GM12878 (cell line): ENCODE measurements around the gene NHS. TPM values are rescaled to one million over a fixed set of nuclear protein-coding genes. Genes with fewer than 3 reads are reported as not detected.

ENCODE experiments used
- ATAC-seq: fragments of 200-7000 bp; cut with Tn5 transposase; 3 replicates; pipeline ENCODE4 v1.9.1; 2020; ENCODE audit warnings: mild to moderate bottlenecking, moderate library complexity
- BruUV-seq: library from RNA; stranded (reverse); fragments of 400-500 nt; replicated peaks from 2 replicates; lab custom pipeline; 2021; lab: Mats Ljungman, UMichigan
- CTCF ChIA-PET: fragments of 300-600 bp; sonication (Branson Sonifier 250); formaldehyde crosslinking; extraction: SDS; loops from one replicate; lab custom pipeline; 2021; ENCODE audit warnings: inconsistent platforms; lab: Yijun Ruan, JAX
- POLR2A ChIA-PET: fragments of 350-600 bp; formaldehyde crosslinking; extraction: SDS; loops from one replicate; lab custom pipeline; 2021; ENCODE audit warnings: inconsistent platforms; lab: Charles Lee
- RAD21 ChIA-PET: fragments of 300-600 bp; sonication (Branson Sonifier 250); formaldehyde crosslinking; loops from one replicate; lab custom pipeline; 2023; ENCODE audit warnings: antibody characterized with exemption; ENCODE audit not compliant: unreplicated experiment; lab: Charles Lee
- SMC1A ChIA-PET: fragments of 300-600 bp; sonication (Branson Sonifier 250); formaldehyde crosslinking; loops from one replicate; lab custom pipeline; 2023; ENCODE audit not compliant: unreplicated experiment, uncharacterized antibody; lab: Charles Lee
- DNase-seq: peaks from one replicate; pipeline ENCODE4 v3.0.0-alpha.2; 2011; ENCODE audit warnings: low read depth, low spot score
- FAIRE-seq: peaks from 3 replicates; lab custom pipeline; 2011; peaks lifted over from hg19 to GRCh38; lab: Jason Lieb, UNC
- H2AFZ ChIP-seq: 2 replicates; pipeline ENCODE4 v1.6.0; 2011; ENCODE audit warnings: low read depth, low read length, control low read depth; ENCODE audit not compliant: control insufficient read depth
- H3K27ac ChIP-seq: 2 replicates; pipeline ENCODE4 v1.5.1; 2011; ENCODE audit warnings: control low read depth; ENCODE audit not compliant: control insufficient read depth, insufficient read depth
- H3K27me3 ChIP-seq, 2 experiments: replicated peaks in 1 of 2; 2 replicates each; pipeline versions ENCODE4 v1.6.0 to v1.6.1; 2011; ENCODE audit warnings: low read length in 1 of 2; ENCODE audit not compliant: control insufficient read depth in 2 of 2, insufficient read depth in 2 of 2
- H3K36me3 ChIP-seq, 2 experiments: 2 replicates each; pipeline ENCODE4 v1.5.1; 2011; ENCODE audit warnings: low read length in 1 of 2; ENCODE audit not compliant: control insufficient read depth in 2 of 2, insufficient read depth in 2 of 2
- H3K4me1 ChIP-seq: 2 replicates; pipeline ENCODE4 v1.6.1; 2011; ENCODE audit warnings: mild to moderate bottlenecking, low read length, moderate library complexity, mixed read lengths; ENCODE audit not compliant: control insufficient read depth, insufficient read depth
- H3K4me2 ChIP-seq: 2 replicates; pipeline ENCODE4 v1.6.0; 2011; ENCODE audit warnings: control low read depth; ENCODE audit not compliant: control insufficient read depth, insufficient read depth
- H3K4me3 ChIP-seq: fragments of 200-600 bp; sonication (generic); 2 replicates; pipeline ENCODE4 v1.5.1; 2016
- H3K79me2 ChIP-seq: 2 replicates; pipeline ENCODE4 v1.6.0; 2011; ENCODE audit warnings: low read length; ENCODE audit not compliant: control insufficient read depth, insufficient read depth
- H3K9ac ChIP-seq: 2 replicates; pipeline ENCODE4 v1.8.0; 2011; ENCODE audit warnings: low read length, control low read depth, mixed read lengths; ENCODE audit not compliant: control insufficient read depth, insufficient read depth
- H3K9me3 ChIP-seq: replicated peaks from 3 replicates; pipeline ENCODE4 v1.5.1; 2011; ENCODE audit warnings: mild to moderate bottlenecking, low read length; ENCODE audit not compliant: control insufficient read depth, insufficient read depth
- H4K20me1 ChIP-seq: 2 replicates; pipeline ENCODE4 v1.6.0; 2011; ENCODE audit not compliant: control insufficient read depth, insufficient read depth
- ASH2L ChIP-seq: fragments of 300-600, 200-600 bp; sonication (generic); IDR thresholded peaks from 2 replicates; pipeline ENCODE4 v1.6.1; 2017; ENCODE audit warnings: low read depth, mild to moderate bottlenecking, borderline replicate concordance
- FOS ChIP-seq: IDR thresholded peaks from 3 replicates; pipeline ENCODE4 v1.6.1; 2011; ENCODE audit warnings: borderline replicate concordance; ENCODE audit not compliant: insufficient read length; ENCODE audit errors: extremely low read depth
- HDAC2 ChIP-seq: fragments of 200-600 bp; sonication (generic); IDR thresholded peaks from 2 replicates; pipeline ENCODE4 v1.6.1; 2017
- MTA3 ChIP-seq: IDR thresholded peaks from 2 replicates; pipeline ENCODE4 v1.6.1; 2012; ENCODE audit warnings: low read length, inconsistent platforms, borderline replicate concordance
- RFX5 ChIP-seq: IDR thresholded peaks from 2 replicates; pipeline ENCODE4 v1.6.1; 2011; ENCODE audit warnings: low read depth, low read length, improper control_type of control experiment
- SRF ChIP-seq, 2 experiments: IDR thresholded peaks; 2 replicates each; pipeline ENCODE4 v1.6.1; 2011; ENCODE audit warnings: low read depth in 2 of 2, low read length in 2 of 2, mild to moderate bottlenecking in 1 of 2, moderate library complexity in 1 of 2
- ZNF384 ChIP-seq: IDR thresholded peaks from 2 replicates; pipeline ENCODE4 v1.6.1; 2012; ENCODE audit warnings: low read depth, mild to moderate bottlenecking, low read length, improper control_type of control experiment, borderline replicate concordance
- WGBS: methylation state at CpG from one replicate; pipeline ENCODE4 v1.1.6; 2016; ENCODE audit warnings: low lambda C conversion rate; ENCODE audit not compliant: insufficient replicate concordance, insufficient coverage; ENCODE audit errors: missing lambda C conversion rate; 5-methylcytosine and 5-hydroxymethylcytosine counted together
- in situ Hi-C: fragments of 300-500 bp; cut with MboI; formaldehyde crosslinking; loops from 9 replicates; pipeline ENCODE4 v1.14.3; 2018; ENCODE audit warnings: mixed read lengths
- intact Hi-C: fragments of 100-400 bp; cut with micrococcal nuclease; formaldehyde crosslinking; loops from one replicate; pipeline ENCODE4 v1.14.2; 2022; ENCODE audit not compliant: unreplicated experiment
- polyA plus RNA-seq, 11 experiments: library from polyadenylated mRNA; depleted of rRNA in 4 of 11; unstranded in 6 of 11; stranded (reverse) in 5 of 11; fragments of >200 nt; fragmentation: Nextera tagmentation in 4 of 11; fragmentation: Illumina TruSeq in 1 of 11; extraction: Ambion mirVana in 4 of 11; extraction: Trizol in 1 of 11; gene quantifications; 1 replicate in 1 of 11; 2 replicates in 10 of 11; pipeline versions ENCODE4 v1.2.1 to v1.2.3, GENCODE V29; 2011 to 2016; ENCODE audit warnings: inconsistent platforms in 2 of 11, missing spikeins in 2 of 11, low read depth in 1 of 11
- total RNA-seq, 4 experiments: library from RNA; depleted of rRNA in 3 of 4; stranded (reverse); fragments of >200 nt in 3 of 4; fragmentation: Illumina TruSeq in 1 of 4; extraction: Trizol in 1 of 4; gene quantifications; 2 replicates each; pipeline versions ENCODE4 v1.2.1 to v1.2.3, GENCODE V29; 2013 to 2021

The NHS gene
- total and polyA plus RNA-seq, 10 of the 15 experiments (the other 5 are each of a cell fraction or from before 2014, with no cell fraction given): under 0.01 to 0.07 (median 0.03) TPM; not detected in 7

DNA sequence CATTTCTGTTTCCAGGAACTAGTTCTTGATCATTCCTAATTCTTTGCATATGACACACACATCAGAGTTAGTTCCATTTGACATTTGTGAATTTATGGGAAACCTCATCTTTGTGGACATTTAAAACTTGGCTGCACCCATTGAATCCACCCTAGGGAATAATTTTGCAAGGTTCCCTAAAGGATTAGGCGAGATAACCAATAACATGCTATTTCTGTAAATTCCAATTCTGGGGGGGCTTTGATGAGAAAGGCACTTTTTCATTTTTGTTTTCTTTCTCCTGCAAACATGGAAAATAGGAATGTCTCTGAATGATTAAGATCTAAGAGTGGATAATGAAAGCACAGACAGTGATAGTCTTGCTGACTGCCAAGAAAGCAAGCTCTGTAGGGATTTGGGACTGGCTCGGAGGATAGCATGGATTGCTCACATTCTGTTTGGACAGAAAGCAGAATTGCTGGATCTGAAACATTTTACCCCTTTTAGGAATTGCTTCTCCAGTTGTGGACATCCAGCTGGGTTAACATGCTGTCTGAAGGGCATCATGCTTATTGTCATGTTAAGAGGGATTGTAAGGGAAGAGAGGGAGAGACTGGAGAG, 145.1 kb downstream of the NHS start:
- Histone ChIP-seq H3K9ac (no peak overlapping the region), H2AFZ (no peak overlapping the region), H3K27ac (no peak overlapping the region), H4K20me1 (no peaks in the 10 kb centered on the region), H3K36me3 (no peaks in the 10 kb centered on the region), H3K4me2 (no peak overlapping the region), H3K9me3 (no peaks in the 10 kb centered on the region), H3K79me2 (no peaks in the 10 kb centered on the region), H3K27me3 (no peaks in the 10 kb centered on the region), H3K4me3 (no peak overlapping the region), H3K4me1 (no peaks in the 10 kb centered on the region)
- no peak for TF ChIP-seq RFX5
- TF ChIP-seq MTA3: no peak
- TF ChIP-seq ZNF384: no peak
- TF ChIP-seq HDAC2: no peak
- no peak for TF ChIP-seq FOS
- no peak for TF ChIP-seq SRF (IDR thresholded peaks at IDR 0.05; ENCODE audit: low read depth in 2 of 2, low read length in 2 of 2)
- TF ChIP-seq ASH2L: no peak
- in situ Hi-C loops (no loop called here), intact Hi-C loops (no loop called here)
- ChIA-PET RAD21 (no interaction called here), SMC1A (no interaction called here), POLR2A (no interaction called here), CTCF (no interaction called here)
- ATAC-seq (no peak), DNase-seq (no peak), FAIRE-seq (no peak)
- BruUV-seq: no TSS peak
- WGBS: 18% methylated on average over 2 of the region's 2 CpGs
